HG03175 (cell line): Measurements from ENCODE around the gene RPL22.

Experiments used
- ATAC-seq: cut with Tn5 transposase; IDR thresholded peaks from one replicate; pipeline ENCODE4 v1.9.1; 2021; ENCODE audit warnings: mild to moderate bottlenecking, moderate library complexity; ENCODE audit not compliant: unreplicated experiment

Gene RPL22

DNA sequence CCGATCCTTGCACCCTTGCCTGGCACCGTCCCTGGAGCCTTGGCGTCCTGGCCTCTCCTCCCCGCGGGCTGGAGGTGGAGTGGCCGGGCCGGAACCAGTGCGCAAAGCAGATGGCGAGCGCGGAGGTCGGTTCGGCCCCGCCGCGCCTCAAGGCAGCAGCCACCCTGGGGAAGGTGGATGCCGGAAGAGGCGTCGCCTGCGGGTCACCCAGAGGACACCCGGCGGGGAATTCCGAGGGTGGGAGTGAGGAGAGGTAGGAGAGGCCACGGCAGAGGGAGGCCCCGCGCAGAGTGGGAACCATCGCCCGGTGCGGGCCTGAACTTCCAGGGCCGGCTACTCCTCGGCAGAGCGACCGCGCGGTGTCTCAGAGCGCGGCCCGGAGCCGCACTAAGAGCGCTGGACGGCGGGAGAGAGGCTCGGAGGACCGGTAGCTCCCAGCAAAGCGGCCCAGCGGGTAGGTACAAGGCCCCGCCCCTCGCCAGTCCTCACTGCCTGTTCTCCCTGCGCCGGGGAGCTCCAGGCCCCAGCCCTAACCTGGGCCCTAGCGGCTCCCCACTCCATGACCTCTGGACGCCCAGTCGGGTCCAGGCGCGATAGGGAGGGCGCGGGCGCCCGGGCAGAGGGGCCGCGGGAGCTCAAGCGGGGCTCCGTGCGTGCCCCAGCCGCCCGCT lies 6.6 kb upstream of the RPL22 start, which contains the start of gene RNF207:
TSS of gene RNF207 (plus strand) at position 271 of the 671 bp plus-strand sequence. CDS start 417 bp downstream, outside the sequence.
- ATAC-seq: no peak

GRCh38 chr1:6202256-6202655 lies 2.9 kb upstream of the RPL22 start:
- ATAC-seq: no peak

- ATAC-seq: no peak
These were observed 904 bp upstream of the RPL22 start for GRCh38 chr1:6200188-6200809.

DNA sequence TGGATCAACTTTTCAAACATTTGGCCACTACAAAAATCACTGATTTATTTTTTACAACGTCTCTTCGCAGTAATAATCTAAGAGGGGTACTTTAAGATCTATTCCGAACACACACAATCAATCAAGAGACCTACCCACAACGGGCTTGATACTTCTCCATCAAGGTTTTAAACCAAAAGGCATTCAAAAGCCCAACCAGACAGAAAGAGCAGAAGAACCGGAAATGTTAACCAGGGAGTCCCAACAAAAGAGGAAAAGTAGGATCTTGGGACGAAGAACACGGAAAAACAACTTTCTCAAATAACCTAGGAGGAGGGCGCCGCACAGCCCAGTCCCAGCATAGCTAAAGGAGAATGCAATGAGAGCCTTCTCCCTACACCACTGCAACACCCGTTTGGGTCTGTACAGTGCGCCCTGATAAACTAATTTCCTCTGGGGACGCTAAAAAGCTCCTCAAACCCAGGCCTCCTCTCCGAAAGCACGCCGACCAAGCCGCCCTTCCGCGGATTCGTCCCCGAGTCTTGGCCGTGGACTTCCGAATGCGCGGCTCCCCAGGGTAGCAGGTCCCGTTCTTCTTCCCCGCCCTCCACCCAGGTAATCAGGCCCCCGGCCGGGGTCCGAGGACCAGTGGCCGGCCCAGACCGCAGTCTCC lies 623 bp downstream of the RPL22 start:
- ATAC-seq: peak; percentile 26

GRCh38 chr1:6197746-6198427 lies 1.5 kb downstream of the RPL22 start:
- ATAC-seq: no peak

DNA sequence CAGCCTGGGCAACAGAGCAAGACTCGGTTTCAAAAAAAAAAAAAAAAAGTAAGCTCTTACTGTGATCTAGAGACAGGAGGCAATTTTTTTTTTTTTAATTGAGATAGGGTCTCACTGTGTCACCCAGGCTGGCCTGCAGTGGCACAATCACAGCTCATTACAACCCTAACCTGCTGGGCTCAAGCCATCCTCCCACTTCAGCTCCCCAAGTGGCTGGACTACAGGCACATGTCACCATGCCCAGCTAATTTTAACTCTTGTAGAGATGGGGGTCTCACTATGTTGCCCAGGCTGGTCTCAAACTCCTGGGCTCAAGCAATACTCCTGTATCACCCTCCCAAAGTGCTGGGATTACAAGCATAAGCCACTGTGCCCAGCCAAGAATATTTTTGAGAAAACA lies 7.4 kb downstream of the RPL22 start:
- ATAC-seq: no peak

- no peak for ATAC-seq
These were observed 10.9 kb downstream of the RPL22 start for GRCh38 chr1:6188466-6188865.

DNA sequence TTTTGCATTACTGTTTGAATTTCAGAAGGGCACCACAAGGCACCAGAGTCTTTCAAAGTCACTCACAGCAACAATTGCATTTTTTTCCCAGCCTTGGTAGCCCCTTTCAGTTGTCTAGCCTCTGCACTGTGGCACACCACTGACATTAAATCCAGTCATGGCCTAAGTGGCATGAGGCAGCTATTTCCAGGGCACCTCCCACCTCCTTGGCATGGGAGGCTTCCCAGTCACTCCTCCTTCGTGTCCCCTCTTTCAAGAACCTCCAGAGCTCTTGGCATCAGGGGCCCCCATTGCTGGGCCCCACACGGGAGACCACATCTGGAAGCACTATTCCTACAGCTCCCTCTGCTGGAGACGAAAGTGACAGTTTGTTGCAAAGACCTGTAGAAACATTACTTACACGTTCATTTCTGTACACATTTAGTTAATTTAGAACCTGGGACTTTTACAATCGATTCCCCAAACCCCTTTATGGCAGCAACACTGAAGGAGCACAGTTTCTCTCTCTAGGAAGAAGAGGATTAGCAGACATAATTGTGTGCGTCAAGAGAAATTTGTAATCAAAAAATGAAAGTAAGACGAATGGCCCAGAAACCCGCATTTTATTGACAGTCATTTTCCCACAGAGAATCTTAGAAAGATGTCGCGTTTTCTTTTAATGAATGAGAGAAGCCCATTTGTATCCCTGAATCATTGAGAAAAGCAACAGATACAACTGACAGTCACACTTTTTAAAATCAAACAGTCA lies 13.6 kb downstream of the RPL22 start:
- ATAC-seq: no peak

- no peak for ATAC-seq
These were observed 14.2 kb downstream of the RPL22 start for GRCh38 chr1:6185151-6185550.

DNA sequence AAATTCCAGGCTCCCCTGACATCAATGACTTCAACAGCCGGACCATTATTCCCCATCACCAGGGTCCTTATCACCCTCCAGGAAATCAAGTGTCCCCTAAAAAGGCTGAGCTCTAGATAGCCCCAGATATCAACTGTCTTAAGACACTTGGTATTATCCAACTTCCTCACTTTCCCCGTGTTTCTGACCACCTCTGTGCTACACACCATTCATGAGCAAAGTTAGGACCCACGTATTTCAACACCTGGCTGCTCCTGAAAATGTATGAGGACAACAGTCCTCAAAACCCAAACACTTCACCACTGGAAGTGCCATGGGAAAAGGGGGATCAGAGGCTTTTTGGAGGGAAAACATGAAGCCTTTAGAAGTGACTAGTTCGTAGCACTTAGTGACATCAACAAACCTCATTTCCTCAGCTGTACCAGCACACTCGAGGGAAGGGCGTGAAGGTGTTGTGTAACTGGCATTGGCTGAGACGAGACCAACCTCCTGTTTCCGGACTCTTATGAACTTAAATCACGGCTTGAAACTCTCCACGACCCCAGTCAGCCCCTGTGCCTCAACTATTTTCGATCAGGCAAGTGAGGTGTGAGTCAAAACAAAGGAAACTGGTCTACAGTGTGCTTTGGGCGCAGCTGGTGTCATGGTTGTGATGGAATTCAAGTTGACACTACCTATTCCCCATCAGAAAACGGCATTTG lies 15.2 kb downstream of the RPL22 start:
- ATAC-seq: no peak

- no peak for ATAC-seq
These were observed 15.8 kb downstream of the RPL22 start for GRCh38 chr1:6183520-6183989.

DNA sequence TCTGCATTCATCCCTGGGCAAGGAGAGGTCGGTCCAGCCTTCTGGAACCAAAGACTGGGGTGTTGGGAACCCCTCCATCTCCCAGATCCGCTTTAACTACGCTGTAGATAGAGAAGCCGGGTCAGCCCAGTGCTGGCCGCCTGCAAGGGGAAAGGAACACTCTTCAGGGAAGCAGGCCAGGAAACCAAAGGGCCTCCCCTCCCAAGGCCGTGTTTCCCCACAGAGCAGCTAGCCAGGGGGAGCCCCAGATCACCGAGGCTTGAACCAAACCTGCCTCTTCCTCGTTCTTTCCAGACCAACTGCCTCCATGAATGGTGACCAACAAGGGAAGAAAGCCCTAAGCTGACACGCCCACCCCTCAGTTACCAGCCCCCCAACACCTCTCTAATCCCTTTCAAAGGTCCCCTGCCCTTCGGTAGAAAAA lies 18.0 kb downstream of the RPL22 start:
- no peak for ATAC-seq

- ATAC-seq: no peak
These were observed 18.6 kb downstream of the RPL22 start for GRCh38 chr1:6180707-6181311.

DNA sequence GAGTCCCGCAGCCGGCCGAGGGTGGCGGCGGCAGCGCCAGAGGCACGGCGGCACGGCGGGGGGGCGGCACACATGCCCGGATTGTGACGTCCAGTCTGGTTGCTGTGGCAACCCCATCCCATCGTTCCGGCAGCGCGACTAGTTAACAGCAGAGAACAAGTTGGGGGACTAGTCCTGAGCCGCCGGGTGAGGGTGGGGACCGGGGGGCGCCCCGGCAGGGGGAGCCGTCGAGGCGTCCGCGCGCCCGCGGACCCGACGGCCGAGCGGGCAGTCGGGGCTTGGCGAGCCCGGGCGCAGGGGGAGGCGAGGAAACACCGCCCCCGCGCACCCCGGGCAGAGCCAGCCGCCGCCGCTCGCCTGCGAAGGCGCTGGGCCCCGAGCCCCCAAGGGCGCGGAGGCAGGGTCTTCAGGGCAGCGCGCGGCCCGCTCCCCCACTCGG lies 19.1 kb downstream of the RPL22 start, which contains the start of gene CHD5:
TSS of gene CHD5 (minus strand) at position 54 of the 439 bp plus-strand sequence. CDS start 298 bp downstream, outside the sequence.
- ATAC-seq: no peak

DNA sequence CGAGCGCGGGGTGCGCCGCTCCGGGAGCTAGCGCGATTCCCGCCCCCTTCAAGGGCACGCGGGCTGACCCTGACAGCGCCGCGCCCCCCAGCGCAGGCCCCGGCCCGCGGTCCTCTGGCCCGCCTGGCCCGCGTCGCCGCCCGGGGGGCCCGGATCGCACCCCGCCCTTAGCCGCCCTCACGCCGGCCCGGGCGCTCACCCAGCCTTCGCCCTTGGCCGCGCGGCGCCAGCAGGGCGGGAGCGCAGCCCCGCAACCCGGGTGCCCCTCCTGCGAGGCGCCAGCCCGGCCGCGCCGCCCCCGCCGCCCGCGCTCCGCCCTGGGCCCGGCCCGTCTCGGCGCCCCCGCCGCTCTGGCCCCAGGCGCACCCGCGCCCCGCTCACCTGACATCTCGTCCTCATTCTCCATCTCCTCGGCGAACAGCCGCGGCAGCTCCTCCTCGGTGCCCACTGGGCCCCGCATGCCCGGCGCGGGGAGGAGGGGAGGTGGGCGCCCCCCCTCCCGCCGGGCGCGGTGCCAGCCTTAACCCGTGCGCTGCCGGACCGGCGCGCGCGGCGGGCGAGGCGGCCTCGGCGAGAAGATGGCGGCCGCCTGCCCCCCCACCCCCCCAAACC lies 19.7 kb downstream of the RPL22 start:
- ATAC-seq: no peak

DNA sequence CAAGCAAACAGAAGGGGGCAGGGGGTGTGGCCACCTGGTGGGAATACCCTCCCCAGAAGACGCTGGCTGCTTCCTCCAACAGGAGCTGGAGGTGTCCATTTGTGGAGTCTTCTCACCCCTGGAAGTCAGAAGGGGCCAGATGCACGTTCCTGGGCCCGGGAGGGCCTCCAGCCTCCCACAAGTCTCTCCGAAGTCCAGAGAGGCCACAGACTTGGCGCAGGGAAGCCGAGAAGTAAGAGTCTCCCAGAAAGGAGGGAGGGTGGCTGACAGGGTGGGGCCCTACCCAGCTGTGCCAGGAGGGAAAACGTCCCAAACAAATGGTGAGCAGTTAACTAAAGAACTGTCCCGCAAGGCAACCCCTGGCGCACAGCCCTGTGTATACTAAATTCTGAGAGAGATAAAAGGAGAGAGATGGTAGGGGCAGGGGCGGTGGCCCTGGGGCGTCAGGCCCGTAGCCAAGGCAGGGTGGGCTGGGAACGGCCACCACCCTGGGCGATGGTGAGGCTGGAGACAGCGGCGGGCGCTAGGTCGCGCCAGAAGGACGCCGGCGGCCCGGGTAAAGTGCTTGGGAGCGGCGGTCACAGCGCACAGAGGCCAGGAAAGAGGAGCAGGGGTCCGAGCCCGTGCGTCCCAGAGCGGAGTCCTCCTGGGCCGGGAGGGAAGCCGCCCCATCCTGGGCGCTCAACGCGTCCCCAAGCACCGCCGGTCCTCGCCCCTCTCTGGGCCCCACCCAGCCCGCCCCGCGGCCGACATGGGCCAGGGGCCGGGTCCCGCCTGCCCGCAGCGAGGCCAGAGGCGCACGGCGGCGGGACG lies 20.4 kb downstream of the RPL22 start:
- no peak for ATAC-seq

- no peak for ATAC-seq
These were observed 21.6 kb downstream of the RPL22 start for GRCh38 chr1:6177681-6178380.

GRCh38 chr1:6176779-6177178 lies 22.6 kb downstream of the RPL22 start:
- ATAC-seq: no peak
